ENCODE measurements around the gene COPG1. TPM values are rescaled to one million over a fixed set of nuclear protein-coding genes. Genes with fewer than 3 reads are reported as not detected.
"Not testable (repeated sequence)": the region's sequence is repeated elsewhere in the genome, so short reads cannot be mapped to it uniquely, and the experiment has no call there.

The COPG1 gene
- total and polyA plus RNA-seq, 9 donors, result 49.2 to 147 (median 115) TPM

DNA sequence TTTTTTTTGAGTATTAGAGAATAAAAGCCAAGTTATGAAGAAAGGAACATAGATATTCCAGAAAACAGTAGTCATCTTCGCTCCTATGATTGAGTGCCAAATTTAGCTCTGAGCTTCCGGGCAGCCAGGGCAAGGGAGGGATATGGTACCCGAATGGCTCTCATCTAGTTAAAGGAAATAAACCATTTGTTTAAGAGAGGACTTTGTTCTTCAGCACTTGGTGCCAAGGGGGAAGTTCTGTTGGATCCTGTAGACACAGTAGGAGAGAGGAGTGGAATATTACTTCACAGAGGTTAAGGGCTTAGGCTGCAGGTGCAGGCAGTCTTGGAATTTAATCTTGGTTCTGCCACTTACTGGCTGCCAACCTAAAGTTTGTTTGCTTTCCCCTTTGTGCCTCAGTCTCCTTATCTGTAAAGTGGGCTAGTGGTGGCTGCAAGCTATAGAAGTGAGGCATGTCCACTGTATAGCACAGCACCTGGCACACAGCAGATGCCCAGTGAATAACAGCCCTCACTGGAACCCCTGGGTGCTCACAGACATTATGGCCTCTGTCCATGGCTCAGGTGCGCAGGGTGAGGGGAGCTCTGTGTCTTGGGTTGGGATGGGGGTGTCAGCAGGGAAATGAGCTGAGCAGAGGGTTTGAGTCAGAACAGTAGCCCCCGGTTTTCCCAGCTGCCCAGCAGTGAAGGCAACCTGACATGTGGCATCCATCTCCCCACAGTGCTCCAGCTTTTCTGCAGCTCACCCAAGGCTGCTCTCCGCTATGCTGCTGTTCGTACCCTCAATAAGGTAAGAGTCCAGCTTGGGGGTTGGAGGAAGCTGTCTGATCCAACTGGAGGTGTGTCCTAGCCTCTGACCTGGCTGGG lies 10.4 kb downstream of the COPG1 start:
- intact Hi-C loops (cut with DNase I), result loop anchor here in 1 of 4 donors (10.0 kb wide), 1 partner anchor 275 kb away; no protein-coding TSS in a partner anchor

DNA sequence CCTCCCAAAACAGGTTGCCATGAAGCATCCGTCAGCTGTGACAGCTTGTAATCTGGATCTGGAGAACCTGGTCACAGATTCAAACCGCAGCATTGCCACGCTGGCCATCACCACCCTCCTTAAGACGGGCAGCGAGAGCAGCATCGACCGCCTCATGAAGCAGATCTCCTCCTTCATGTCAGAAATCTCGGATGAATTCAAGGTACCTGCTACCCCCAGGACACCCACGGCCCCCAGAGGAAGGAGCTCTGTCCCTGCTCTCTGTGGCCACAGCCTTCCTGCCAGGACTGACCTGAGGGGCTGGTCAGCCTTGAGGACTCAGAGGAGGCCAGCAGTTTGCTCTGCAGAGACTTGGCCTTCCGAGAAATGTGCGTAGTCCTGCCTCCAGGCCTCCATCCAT lies 11.2 kb downstream of the COPG1 start:
- no peaks in the 10 kb centered on the region for H3K36me3 ChIP-seq
- H3K27me3 ChIP-seq, result no peaks in the 10 kb centered on the region
- WGBS, 3 donors, result 94 to 96% (median 94%) methylated on average over 11 of the region's 11 CpGs
- DNase-seq, result peak in 1 of 5 donors; percentile 13
- no peaks in the 10 kb centered on the region for H3K9me3 ChIP-seq
- TF ChIP-seq, protein P1, sequence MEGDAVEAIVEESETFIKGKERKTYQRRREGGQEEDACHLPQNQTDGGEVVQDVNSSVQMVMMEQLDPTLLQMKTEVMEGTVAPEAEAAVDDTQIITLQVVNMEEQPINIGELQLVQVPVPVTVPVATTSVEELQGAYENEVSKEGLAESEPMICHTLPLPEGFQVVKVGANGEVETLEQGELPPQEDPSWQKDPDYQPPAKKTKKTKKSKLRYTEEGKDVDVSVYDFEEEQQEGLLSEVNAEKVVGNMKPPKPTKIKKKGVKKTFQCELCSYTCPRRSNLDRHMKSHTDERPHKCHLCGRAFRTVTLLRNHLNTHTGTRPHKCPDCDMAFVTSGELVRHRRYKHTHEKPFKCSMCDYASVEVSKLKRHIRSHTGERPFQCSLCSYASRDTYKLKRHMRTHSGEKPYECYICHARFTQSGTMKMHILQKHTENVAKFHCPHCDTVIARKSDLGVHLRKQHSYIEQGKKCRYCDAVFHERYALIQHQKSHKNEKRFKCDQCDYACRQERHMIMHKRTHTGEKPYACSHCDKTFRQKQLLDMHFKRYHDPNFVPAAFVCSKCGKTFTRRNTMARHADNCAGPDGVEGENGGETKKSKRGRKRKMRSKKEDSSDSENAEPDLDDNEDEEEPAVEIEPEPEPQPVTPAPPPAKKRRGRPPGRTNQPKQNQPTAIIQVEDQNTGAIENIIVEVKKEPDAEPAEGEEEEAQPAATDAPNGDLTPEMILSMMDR (IDR thresholded peaks at IDR 0.05), result no peak
- no peak for TF ChIP-seq POLR2A (IDR thresholded peaks at IDR 0.05)
- no peak for TF ChIP-seq EP300 (IDR thresholded peaks at IDR 0.05)
- intact Hi-C loops (cut with DNase I), result loop anchor here in 1 of 4 donors (10.0 kb wide), 1 partner anchor 276 kb away; no protein-coding TSS in a partner anchor
- H3K4me1 ChIP-seq (ENCODE audit: insufficient read depth), result no peaks in the 10 kb centered on the region
- no peak overlapping the region for H3K27ac ChIP-seq
- no peak overlapping the region for H3K4me3 ChIP-seq

More for the DNA sequence above, 10.4 kb downstream of the COPG1 start:
- Histone ChIP-seq H3K27ac (no peak overlapping the region), H3K4me3 (no peak overlapping the region), H3K36me3 (no peaks in the 10 kb centered on the region), H3K9me3 (no peaks in the 10 kb centered on the region), H3K27me3 (no peaks in the 10 kb centered on the region), H3K4me1 (ENCODE audit: insufficient read depth) (no peaks in the 10 kb centered on the region)
- WGBS, 3 donors, result 80 to 89% (median 86%) methylated on average over 7 of the region's 7 CpGs
- no peak for TF ChIP-seq EP300 (IDR thresholded peaks at IDR 0.05)
- peak in 1 of 5 donors; percentile 21 for DNase-seq

DNA sequence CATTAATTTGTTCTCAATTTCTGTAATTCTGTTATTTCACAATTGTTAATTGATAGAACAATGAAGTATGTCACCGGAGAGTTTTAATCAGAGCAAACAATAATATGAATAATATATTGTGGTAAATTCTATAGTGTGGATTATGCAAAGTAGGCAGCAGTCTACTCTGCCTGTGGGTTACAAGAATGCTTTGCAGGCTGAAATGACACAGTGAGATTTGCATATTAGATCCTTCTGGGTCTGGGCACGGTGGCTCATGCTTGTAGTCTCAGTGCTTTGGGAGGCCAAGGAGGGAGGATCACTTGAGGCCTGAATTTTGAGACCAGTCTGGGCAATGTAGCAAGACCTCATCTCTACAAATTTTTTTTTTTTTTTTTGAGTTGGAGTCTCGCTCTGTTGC lies 12.5 kb downstream of the COPG1 start:
- DNase-seq, result no peak
- no peaks in the 10 kb centered on the region for H3K9me3 ChIP-seq
- TF ChIP-seq, protein P1 (IDR thresholded peaks at IDR 0.05), result no peak
- TF ChIP-seq EP300 (IDR thresholded peaks at IDR 0.05), result no peak
- no peak for TF ChIP-seq POLR2A (IDR thresholded peaks at IDR 0.05)
- no peaks in the 10 kb centered on the region for H3K36me3 ChIP-seq
- no peaks in the 10 kb centered on the region for H3K27me3 ChIP-seq
- 91 to 94% (median 94%) methylated on average over 3 of the region's 3 CpGs for WGBS, 3 donors
- H3K27ac ChIP-seq, result no peak overlapping the region
- no peaks in the 10 kb centered on the region for H3K4me1 ChIP-seq (ENCODE audit: insufficient read depth)
- intact Hi-C loops (cut with DNase I), result loop anchor here in 1 of 4 donors (10.0 kb wide), 1 partner anchor 277 kb away; no protein-coding TSS in a partner anchor
- no peak overlapping the region for H3K4me3 ChIP-seq

DNA sequence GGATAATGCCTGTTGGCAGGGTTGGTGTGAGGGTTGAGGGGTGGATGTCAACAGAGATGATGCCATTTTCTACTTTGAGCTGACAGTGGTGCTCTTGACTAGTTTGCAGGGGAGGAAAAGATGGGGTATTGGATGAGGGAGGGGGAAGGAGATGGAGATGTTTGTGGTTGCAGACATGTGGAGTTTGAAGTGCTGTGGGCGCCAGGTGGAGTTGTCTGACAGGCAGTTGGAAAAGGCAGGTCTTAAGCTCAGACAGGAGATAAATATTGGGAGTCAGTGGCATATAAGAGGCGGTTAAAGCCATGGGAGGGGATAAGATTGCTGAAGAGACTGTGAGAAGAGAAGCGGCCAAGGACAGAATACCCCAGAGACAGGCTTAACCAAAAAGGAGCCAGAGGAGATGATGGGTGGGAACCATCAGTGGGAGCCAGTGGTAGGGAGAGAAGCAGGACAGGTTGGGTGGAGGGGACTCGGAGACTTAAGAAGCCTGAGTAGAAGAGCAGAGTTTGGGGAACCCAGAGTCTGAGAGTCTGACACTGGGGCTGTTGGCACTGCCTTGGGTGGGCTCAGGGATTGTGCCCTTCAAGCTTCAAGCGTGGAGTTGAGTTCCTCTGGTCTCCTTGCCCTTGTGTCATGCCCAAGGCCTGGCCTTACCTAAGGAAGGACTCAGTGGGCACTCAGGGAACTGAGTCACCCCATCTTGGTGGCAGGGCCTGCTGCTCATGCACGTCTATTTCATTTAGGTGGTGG lies 13.9 kb downstream of the COPG1 start:
- TF ChIP-seq EP300 (IDR thresholded peaks at IDR 0.05), result no peak
- TF ChIP-seq, protein P1 (IDR thresholded peaks at IDR 0.05), result no peak
- TF ChIP-seq POLR2A (IDR thresholded peaks at IDR 0.05), result no peak
- Histone ChIP-seq H3K4me3 (no peak overlapping the region), H3K27ac (no peak overlapping the region), H3K27me3 (no peaks in the 10 kb centered on the region), H3K36me3 (no peaks in the 10 kb centered on the region), H3K9me3 (no peaks in the 10 kb centered on the region), H3K4me1 (ENCODE audit: insufficient read depth) (no peaks in the 10 kb centered on the region)
- WGBS, 3 donors, result 81 to 86% (median 84%) methylated on average over 6 of the region's 6 CpGs
- DNase-seq, result peak in 1 of 5 donors; percentile 15
- intact Hi-C loops (cut with DNase I), result loop anchor here in 1 of 4 donors (10.0 kb wide), 1 partner anchor 279 kb away; no protein-coding TSS in a partner anchor

DNA sequence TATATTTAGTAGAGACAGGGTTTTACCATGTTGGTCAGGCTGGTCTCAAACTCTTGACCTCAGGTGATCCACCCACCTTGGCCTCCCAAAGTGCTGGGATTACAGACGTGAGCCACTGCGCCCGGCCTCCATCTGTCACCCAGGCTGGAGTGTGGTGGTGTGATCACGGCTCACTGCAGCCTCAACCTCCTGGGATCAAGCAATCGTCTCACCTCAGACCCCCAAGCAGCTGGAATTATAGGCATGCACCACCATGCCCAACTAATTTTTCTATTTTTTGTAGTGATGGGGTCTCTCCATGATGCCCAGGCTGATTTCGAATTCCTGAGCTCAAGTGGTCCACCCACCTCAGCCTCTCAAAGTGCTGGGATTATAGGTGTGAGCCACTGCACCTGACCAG lies 15.6 kb downstream of the COPG1 start:
- not testable (repeated sequence) for H3K4me1 ChIP-seq (ENCODE audit: insufficient read depth); H3K36me3 ChIP-seq; H3K27me3 ChIP-seq; H3K4me3 ChIP-seq; H3K27ac ChIP-seq; H3K9me3 ChIP-seq
- 73 to 92% (median 85%) methylated on average over 6 of the region's 6 CpGs for WGBS, 3 donors
- DNase-seq, result peak in 1 of 5 donors; percentile 14
- intact Hi-C loops (cut with DNase I), result loop anchor here in 1 of 4 donors (10.0 kb wide), 1 partner anchor 280 kb away; no protein-coding TSS in a partner anchor
